PFSK-1 (cell line): Measurements from ENCODE around the gene ZBTB12.

Experiments
- FOXP2 ChIP-seq: optimal IDR thresholded peaks from 2 replicates; pipeline ENCODE3; 2011; ENCODE audit warnings: borderline replicate concordance, control low read depth, inconsistent platforms; ENCODE audit not compliant: insufficient read depth; ENCODE audit errors: extremely low read length, extremely low read depth
- POLR2AphosphoS5 ChIP-seq: IDR thresholded peaks from 2 replicates; pipeline ENCODE4 v1.6.1; 2012; ENCODE audit warnings: low read depth, mild to moderate bottlenecking, control low read depth, low read length, moderate library complexity
- REST ChIP-seq, 2 experiments: IDR thresholded peaks; 2 replicates each; pipeline versions ENCODE4 v1.6.1 to v1.8.0; 2011 to 2012; ENCODE audit warnings: low read depth in 2 of 2, low read length in 2 of 2, control low read depth in 1 of 2, inconsistent platforms in 1 of 2, mild to moderate bottlenecking in 1 of 2, moderate library complexity in 1 of 2; ENCODE audit not compliant: insufficient read depth in 1 of 2
- SIN3A ChIP-seq: IDR thresholded peaks from 2 replicates; pipeline ENCODE4 v1.6.1; 2012; ENCODE audit warnings: mild to moderate bottlenecking, low read length, moderate library complexity, borderline replicate concordance; ENCODE audit not compliant: insufficient read depth
- TAF1 ChIP-seq: IDR thresholded peaks from 2 replicates; pipeline ENCODE4 v1.6.1; 2012; ENCODE audit warnings: low read length, control low read depth, borderline replicate concordance; ENCODE audit not compliant: insufficient read depth

- TF ChIP-seq POLR2AphosphoS5 (no peak), REST (IDR thresholded peaks at IDR 0.05; ENCODE audit: insufficient read depth in 1 of 2, low read depth in 2 of 2, low read length in 2 of 2) (no peak), SIN3A (no peak), TAF1 (no peak), FOXP2 (no peak)
Observed at GRCh38 chr6:31851485-31851832, 50.4 kb downstream of the ZBTB12 start.
